LHCN-M2 (cell line): ENCODE results near the gene FCF1. TPM values are rescaled to one million over a fixed set of nuclear protein-coding genes. Genes with fewer than 3 reads are reported as not detected.
A peak's percentile ranks its signal among the peaks of the same experiment; 100 is the strongest.

Experiments used
- DNase-seq: peaks from one replicate; pipeline ENCODE4 v3.0.0-alpha.2; 2012; ENCODE audit warnings: low read depth
- total RNA-seq: library from RNA; depleted of rRNA; stranded (reverse); fragments of >200 nt; gene quantifications from 2 replicates; pipeline ENCODE4 v1.2.3, GENCODE V29; 2014; rRNA removed

FCF1 gene
- total RNA-seq, 1 experiment from 2014 or later = 36.1 TPM

DNA sequence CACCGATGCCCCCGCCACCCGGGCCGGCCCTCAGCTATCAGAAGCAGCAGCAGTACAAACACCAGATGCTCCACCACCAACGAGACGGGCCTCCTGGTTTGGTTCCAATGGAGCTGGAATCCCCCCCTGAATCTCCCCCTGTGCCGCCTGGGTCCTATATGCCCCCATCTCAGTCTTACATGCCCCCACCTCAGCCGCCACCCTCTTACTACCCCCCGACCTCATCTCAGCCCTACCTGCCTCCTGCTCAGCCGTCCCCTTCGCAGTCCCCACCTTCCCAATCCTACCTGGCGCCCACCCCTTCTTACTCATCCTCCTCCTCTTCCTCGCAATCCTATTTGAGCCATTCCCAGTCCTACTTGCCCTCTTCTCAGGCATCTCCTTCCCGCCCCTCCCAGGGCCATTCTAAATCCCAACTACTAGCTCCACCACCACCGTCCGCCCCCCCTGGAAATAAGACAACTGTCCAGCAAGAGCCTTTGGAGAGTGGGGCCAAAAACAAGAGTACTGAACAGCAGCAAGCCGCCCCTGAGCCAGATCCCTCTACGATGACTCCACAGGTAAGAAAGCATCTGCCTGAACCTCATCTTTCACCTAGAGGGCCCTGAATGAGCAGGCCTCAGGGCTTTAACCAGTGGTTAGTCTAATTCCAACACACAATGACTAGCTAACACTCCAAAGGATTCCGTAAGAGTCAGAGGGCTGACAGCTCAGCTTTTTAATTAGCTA, 51.0 kb downstream of the FCF1 start:
- DNase-seq = peak; percentile 10

DNA sequence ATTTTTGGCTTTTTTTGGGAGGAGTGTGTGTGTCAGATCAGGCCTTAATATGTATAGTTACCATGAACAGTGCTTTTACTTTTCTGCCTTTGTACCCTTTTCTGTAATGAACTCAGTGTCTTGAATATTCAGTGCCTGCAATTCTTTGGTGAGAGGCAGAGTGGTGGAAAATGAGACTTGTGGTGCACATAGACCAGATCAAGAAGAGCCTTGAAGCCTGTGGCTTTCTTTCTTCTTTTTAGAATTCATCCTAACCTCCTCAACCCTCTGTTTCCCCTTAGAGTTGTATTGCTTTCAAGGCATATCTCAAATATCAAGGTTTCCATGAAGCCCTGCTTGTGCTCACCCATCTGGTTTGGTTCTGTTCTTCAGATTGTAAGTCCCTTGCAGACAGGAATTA, 52.8 kb downstream of the FCF1 start:
- DNase-seq = no peak

DNA sequence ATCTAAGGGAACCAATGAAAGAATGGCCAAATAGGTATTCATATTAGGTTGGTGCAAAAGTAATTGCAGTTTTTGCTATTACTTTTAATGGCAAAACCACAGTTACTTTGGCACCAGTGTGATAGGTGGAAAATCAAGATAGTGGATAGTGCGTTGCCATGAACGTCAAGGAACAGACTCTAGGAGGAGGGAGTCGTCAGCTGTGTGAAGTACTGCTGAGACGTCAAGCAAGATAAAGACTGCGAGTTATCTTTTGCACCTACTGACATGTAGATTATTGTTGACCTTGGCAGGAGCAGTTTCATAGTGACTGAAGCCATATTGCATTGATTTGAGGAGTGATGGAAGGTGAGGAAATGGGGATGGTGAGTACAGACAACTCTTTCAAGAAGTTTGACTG, 58.5 kb downstream of the FCF1 start:
- DNase-seq = no peak

DNA sequence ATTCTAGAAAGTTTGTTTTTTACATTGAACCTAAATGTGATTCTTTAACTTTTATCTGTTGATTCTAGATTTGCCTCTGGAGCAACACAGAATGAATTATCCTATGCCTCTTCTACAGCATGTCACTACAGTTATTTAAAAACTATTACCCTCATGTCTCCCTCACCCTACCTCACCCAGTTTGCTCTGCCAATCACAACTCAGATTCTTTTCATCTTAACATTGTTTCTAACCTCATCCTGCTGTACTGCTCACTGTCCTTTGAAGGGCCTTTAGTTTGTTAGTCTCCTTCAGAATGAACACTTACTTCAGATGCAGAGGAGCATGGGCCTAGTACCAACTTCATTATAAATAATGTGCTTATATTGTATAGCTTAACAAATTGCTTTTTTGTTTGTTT, 71.7 kb downstream of the FCF1 start:
- DNase-seq = no peak

DNA sequence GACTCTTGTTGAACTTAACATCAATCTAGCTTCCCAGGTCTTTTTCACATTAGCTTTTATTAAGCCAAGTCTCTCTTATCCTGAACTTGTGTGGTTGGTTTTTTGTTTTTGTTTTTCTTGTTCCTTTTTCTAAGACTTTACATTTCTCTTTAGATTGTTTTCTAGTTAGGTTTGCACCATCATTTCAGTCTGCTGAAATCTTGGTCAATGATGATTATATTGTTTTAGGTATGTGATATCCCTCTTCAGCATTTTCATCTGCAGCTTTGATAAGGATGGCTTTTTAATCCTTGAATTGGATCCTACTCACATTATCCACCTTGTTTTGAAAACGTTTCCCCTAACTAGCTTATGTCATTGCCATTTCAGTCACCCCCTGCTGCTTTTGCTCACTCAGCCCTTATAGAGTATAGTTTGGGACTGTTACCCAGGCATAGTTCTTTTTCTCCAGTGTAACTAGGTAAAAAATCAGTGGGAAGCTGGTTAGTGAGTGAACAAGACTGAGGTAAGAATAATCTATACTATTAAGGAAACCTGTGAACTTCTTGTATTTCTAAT, 72.2 kb downstream of the FCF1 start:
- DNase-seq = no peak

DNA sequence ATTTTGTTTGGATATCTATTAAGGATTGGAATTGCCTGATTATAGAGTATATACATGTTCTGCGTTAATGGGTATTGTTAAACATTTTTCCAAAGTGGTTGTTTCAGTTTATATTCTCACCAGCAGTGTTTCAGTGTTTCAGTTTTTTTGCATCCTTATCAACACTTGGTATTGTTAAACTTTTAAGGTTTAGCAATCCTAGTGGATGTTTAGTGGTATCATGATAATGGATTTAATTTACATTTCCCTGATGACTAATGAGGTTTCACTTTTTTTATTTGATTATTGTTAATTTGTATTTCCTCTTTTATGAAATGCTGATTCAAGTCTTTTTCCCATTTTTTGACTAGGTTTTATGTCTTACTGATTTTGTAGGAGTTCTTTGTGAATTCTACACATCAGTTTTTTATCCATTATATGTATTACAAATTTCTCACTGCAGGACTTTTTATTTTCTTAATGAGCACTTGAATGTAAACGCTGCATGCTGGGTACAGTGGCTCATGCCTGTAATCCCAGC, 73.9 kb downstream of the FCF1 start:
- no peak for DNase-seq

Other genes starting within 250 kb of the FCF1 start
- gene NPC2, start 219.8 kb upstream of the FCF1 start, total RNA-seq = 222 and 274 TPM in 2 replicates
- 11.7 and 19.5 TPM in 2 replicates for gene ISCA2, start 219.4 kb upstream of the FCF1 start, total RNA-seq
- gene LTBP2, start 100.9 kb upstream of the FCF1 start, total RNA-seq = 151 and 211 TPM in 2 replicates
- gene AREL1, start 64 bp upstream of the FCF1 start, total RNA-seq = 32.9 and 38.2 TPM in 2 replicates
- gene YLPM1, start 50.2 kb downstream of the FCF1 start, total RNA-seq = 26.8 and 29.1 TPM in 2 replicates
- not detected in 2 replicates for gene PROX2, start 163.0 kb downstream of the FCF1 start, total RNA-seq
- gene DLST, start 168.8 kb downstream of the FCF1 start, total RNA-seq = 66.7 and 71.6 TPM in 2 replicates
- gene RPS6KL1, start 210.1 kb downstream of the FCF1 start, total RNA-seq = 0.80 and 1.9 TPM in 2 replicates
- 82.3 and 181 TPM in 2 replicates for gene PGF, start 242.5 kb downstream of the FCF1 start, total RNA-seq